Stimulated activated CD4-positive, alpha-beta T cell treated with anti-CD3 and anti-CD28 coated beads, Interleukin-1b, Interleukin-23, amount 100 ng/mL, for 48 hours (primary cell): Measurements from ENCODE around the gene LEMD1.
"Not testable (repeated sequence)": the region's sequence is repeated elsewhere in the genome, so short reads cannot be mapped to it uniquely, and the experiment has no call there.

Experiments
- DNase-seq: peaks from one replicate; pipeline ENCODE4 v3.0.0-alpha.2; 2020

The LEMD1 gene

DNA sequence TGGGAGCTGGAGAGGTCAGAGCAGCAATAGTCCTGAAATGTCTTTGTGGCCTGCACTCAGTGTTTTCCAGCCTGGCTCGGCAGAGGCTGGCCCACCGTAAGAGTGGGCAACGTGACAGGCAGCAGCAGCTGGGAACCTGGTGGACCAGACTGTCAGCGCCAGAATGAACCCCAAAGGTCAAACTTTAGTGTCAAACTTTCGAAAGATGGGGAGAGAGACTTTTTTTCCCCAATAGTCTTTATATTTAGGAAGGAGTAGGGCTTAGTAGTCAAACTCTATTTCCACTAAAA is 23.7 kb upstream of the LEMD1 start:
- DNase-seq, result no peak

- no peak for DNase-seq
Measured at GRCh38 chr1:205444931-205445645, 23.2 kb upstream of the LEMD1 start.

DNA sequence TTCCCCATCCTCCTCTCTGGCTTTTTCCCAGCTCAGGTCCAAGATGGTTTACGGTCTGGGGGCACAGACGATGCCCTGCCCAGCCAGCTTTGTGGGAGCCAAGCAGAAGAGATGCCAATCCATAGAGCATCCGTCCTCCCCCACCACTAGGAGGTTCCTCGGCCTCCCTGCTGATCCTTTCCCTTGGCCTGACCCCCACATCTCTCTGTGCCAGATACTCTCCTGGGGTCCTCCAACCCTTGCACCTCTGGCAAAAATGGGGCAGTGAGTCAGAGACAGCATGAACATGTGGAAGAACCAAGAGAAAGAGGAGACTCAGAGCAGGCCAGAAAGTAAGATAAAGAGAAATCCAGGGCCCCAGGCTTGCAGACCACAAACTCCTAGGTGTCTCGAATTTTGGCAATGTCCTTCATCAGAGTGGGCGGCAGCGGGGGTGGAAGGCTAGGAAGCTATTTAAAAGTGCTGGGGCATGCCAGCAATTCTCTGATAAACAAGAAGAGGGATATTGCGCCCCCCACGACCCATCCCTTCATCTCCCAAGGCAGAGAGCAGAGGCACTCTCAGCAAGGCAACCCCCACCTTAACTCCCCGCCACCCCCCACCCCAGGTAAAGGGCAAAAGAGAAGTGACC is 22.6 kb upstream of the LEMD1 start:
- no peak for DNase-seq

- DNase-seq, result no peak
Measured at GRCh38 chr1:205443585-205444299, 21.9 kb upstream of the LEMD1 start.

DNA sequence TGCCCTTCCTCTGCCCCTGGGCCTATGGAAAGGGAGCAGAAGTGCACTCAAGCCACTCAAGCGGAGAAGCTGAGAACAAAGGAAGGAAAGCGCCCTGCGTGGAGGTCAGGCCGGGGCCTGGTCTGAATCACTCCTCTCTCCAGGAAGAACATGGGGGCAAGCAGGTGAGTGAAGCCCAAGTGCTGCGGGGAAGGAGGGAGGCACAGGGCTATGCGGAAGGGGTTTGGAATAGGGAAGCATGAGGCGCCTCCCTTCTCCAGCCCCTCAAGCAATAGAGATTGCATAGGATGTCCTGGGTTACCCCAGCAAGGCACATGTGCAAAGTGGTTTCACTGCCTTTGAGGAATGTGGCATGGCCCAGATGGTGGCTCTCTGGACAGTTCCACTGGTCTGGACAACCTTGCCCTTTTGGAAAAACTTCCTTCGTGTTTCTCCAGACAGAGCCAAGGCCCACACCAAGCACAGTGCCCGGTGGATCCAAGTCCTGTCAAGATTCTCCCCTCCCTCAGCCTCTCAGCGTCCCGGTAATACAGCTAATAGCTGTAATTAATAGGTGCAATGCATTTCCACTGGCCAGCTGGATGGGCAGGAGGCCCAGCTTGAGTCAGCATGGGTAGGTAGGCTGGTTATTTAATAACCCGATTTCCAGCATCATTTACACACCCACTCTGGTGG is 20.3 kb upstream of the LEMD1 start:
- no peak for DNase-seq

DNA sequence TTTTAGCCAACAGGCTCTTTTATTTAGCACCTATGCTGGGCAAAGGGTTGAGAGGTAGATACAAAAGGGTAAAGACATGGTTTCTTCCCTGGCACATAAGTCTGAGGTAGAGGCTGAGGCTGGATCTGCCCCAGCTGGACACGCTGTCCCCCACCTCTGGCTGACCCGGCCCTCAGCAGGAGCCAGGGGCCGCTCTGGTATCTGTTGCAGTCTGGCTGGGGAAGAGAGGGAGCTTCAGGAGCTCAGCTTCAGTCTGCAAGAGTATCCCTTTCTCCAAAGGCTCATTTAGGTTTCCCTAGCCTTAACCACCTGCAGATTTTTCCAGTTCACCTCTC is 19.8 kb upstream of the LEMD1 start:
- no peak for DNase-seq

DNA sequence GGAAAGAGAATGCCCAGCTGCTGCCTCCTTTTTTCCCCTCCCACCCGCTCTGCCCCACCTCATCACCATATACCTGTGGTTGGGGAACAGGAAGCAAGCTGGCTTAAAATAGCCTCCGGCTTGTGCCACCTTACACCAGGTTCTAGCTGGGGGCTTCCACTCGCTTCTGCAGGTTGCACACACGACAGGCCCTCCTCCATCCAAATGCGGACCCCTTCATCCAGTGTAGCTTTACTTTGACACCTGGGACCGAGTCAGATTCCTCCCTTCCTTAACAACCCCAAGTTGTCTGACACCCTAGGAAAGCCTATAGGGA is 19.4 kb upstream of the LEMD1 start:
- no peak for DNase-seq

DNA sequence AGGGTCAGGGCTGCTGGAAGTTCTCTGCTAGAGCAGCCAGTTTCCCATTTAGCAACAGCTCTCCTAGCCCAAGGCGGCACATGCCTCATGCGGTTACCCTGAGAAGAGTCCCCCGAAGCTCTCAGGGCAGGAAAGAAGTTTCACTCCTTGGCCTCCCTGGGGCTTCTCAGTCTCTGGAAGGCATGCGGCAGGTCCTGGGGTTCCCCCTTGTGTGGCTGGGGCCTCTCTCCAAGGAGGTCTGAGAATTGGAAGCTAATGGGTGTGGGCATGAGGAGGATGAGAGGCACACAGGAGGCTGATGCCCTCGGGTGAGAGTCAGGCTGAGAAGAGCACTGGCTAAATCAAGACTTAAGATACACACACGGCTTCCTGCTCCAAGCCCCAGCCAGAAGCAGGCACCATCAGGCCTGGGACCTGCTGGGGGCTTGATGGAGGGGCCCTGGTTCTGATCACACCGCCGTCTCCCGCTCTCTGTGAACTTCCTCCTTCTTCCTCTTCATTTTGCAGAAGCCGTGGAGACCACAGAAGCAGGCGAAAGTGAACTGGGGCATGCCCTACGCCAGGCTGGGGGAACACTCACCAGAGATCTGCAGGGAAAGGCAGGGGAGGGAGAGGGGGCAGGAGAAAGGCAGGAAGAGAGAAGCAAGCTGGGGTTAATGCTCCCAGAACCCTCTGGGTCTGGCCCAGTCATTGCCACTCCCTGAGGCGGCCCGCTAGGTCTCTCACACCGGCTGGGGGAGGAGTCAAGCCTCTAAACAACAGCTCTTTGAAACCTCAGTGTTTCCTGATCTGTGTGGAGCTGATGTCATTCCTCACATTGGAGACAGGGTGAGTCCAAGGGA is 18.8 kb upstream of the LEMD1 start:
- peak; percentile 72 for DNase-seq

- no peak for DNase-seq
Measured at GRCh38 chr1:205440121-205440475, 18.2 kb upstream of the LEMD1 start.

DNA sequence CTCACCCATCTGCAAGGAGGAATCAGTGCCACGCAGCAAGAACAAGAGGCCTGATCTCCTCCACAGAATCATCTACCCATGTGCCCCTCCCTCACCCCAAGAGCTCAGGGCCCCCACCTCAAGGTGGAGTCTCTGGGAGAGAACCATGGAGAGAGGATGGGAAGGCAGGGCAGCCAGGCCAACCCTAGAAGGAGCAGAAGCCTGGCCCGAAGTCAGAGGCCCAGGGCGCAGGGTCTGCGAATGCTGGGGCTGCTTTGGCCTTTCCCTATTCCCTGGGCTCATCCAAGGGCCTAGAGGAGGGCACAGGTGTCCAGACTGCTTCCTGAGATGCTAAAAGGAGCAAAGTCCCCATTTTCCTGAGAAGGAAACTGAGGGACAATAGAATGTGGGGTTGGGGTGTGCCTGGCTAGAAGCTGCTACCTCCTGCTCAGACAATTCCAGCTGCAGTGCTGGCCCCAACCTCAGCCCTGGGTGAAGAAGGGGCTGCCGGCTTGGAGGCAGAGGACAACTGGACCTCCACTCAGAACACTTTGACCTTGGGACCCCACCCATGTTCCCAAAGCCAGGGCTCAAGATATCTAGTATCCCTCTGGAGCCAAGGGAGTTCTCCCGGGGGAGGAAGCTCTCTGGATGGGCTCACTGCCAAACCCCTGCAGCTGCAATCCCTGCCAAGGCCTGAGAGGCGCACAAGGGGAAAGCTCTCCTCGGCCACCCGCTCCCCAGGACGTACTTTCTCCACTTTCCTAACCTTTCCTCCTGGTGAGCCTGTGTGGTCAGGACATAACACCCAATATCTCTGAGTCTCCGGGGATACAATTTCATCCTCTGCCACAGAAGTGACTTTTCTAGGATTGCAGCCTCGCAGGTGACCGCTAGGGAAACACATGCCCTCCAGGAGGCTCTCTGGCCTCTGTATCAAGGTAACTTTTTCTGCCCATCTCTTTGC is 16.6 kb upstream of the LEMD1 start:
- DNase-seq, result no peak

DNA sequence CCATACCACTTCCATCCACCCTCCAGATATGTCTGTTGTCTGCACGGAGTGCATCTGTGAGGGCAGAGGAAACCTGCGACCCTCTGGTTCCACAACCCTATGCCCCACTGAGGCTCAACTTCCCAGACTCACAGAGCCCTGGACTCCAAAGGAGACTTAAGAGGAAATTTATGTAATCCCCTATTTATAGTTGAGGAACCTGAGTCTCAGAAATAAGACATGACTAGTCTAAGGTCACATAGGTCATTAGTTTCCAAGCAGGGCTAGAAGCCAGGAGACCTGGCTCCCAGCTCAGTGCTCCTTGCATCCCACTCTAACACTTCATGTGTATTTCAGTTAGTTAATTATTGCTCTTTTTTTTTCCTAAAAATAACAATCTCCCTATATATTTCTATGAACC is 15.7 kb upstream of the LEMD1 start:
- no peak for DNase-seq

- no peak for DNase-seq
Measured at GRCh38 chr1:205436776-205437410, 15.0 kb upstream of the LEMD1 start.

DNA sequence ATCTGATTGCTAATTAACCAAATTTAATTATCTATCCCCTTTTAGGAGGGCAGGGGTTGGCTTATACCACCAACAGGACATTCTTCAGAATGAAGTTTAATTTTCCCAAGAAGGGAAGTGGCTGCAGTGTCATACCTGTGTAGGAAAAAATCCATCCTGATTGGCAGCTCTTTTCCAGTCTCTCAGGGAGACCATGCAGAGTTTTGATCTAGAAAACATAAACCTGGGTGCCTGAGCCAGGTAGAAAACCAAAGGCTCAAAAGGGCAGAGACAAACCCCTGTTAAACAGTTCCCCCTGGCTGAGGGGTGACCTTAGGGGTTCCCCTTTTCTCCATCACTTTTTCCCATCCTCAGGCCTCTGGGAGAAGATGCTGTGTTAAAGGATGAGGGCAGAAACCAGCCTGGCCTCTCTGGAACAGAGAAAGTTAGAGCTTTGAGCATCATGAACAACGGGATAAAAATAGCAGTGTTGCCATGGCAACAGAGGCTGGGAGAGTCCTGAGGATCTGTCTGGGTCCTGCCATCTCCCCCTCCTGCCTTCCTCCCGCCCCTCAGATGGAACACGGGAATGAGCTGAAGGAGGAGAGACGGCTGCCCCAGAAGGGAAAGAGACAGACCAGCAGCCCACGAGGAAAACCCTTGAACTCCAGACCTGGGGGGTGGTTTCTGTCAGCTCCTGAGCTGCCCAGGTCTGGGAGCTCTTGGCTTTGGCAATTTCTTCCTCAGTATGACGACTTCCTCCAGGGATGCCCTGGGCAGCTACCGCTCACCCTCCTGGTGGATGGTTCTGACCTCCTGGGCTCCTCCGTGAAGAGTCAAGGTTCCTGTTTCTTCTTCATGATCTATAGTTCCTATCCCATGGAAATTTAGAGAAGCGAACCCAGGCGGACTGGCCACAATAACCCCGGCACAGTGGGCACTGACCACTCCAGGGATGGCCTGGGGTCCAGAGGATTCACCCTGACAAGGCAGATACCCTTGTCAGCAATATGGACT is 14.0 kb upstream of the LEMD1 start:
- no peak for DNase-seq

GRCh38 chr1:205434738-205435137 is 12.9 kb upstream of the LEMD1 start:
- no peak for DNase-seq

DNA sequence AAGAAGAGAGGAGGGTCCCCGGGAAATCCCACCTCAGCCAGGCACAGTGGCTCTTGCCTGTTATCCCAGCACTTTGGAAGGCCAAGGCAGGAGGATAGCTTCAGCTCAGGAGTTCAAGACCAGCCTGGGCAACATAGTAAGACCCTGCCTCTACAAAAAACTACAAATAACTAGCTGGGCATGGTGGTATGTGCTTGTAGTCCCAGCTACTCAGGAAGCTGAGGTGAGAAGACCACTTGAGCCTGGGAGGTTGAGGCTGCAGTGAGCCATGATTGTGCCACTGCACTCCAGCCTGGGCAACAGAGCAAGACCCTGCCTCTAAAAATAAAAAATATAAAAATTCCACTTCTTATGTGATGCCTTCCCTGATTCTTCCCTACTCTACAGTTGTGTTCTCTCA is 10.8 kb upstream of the LEMD1 start:
- DNase-seq, result not testable (repeated sequence)

DNA sequence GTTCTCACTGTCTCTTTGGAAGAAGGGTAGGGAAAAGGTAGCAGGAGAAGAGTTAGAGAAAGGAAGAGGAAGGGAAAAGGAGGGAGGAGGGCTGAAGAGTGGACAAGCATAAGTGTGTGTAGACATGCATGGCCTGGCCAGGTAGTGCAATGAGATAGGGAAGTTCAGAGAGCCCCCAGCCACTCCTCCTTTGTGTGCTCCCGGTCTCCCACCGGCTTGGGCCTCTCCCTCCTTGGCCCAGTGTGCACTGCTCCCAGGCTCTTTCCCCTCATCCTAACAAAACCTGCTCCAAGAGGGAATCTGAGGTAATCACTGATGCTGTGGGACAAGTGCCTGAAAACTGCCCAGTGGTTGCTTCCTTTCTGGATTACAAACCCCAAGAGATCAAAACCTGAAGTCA is 10.3 kb upstream of the LEMD1 start:
- no peak for DNase-seq

GRCh38 chr1:205430696-205431305 is 8.9 kb upstream of the LEMD1 start:
- peak; percentile 26 for DNase-seq

GRCh38 chr1:205429762-205430695 is 8.2 kb upstream of the LEMD1 start:
- DNase-seq, result no peak
